Endometrium (tissue), 2 donors: ENCODE data around the gene FHL2.
"Not testable (repeated sequence)": the region's sequence is repeated elsewhere in the genome, so short reads cannot be mapped to it uniquely, and the experiment has no call there.

ENCODE experiments used
- FAIRE-seq: peaks from 2 replicates; lab custom pipeline; 2012; peaks lifted over from hg19 to GRCh38; lab: Jason Lieb, UNC
- donor health status: control.
- donor health status: control.

The FHL2 gene, protein sequence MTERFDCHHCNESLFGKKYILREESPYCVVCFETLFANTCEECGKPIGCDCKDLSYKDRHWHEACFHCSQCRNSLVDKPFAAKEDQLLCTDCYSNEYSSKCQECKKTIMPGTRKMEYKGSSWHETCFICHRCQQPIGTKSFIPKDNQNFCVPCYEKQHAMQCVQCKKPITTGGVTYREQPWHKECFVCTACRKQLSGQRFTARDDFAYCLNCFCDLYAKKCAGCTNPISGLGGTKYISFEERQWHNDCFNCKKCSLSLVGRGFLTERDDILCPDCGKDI

DNA sequence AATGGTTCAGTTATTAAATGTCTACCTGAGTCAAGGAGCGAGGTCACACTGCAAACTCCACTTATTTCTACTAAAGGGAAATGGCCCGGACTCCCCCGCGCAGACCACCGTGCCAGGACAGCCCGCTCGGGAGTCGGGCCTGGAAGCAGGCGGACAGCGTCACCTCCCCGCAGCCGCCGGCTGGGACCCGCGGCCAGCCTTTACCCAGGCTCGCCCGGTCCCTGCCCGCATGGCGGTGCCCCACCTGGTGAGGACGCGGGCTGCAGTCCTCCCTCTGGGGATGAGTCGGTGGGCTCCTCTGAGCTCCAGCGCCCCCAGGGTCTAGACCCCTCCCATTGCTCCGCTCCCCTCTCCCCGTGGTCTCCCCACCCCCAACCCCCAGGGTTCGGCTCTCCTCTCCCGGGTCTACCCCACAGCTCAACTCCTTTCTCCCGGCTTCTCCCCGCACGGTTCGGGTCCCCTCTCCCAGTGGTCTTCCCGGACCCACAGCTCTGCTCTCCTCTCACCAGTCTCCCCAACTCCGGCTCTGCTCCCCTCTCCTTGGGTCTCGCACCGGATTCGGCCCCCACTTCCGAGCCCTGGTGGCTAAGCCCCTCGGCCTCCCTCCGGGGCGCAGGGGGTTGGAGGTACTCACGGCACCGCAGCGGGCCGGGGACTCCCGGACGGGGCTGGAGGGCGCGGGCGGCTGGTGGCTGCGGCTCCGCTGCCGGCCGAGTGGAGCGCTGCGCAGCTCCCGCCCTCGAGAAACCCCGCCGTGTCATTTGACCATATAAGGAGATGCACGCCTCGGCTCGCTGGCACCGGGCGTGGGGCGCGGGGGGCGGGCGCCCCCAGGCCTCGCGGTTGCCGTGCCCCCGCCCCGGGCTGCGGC, at the start of gene FHL2:
FHL2 (minus strand) TSS at position 716 of the 871 bp plus-strand sequence. CDS start 12,535 bp downstream, outside the sequence.
- FAIRE-seq, result no peak

DNA sequence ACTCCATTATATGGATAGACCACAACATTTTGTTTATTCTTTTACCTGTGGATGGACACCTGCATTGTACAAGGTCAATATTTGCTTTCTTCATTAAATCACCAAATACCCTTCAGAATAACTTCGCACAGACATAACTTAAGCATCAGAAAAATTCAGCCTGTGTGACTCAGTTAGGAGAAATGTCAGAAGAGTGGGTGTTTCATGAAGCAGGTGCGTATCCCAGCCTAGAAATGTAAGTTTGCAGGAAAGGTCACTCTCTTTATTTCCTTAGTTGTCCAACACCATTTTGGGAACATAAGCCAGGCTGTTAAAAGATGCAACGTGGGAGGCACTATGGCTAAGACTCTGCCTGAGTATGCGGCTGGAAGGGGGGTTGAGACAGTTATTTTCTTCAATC, 48.6 kb upstream of the FHL2 start:
- FAIRE-seq, result no peak

DNA sequence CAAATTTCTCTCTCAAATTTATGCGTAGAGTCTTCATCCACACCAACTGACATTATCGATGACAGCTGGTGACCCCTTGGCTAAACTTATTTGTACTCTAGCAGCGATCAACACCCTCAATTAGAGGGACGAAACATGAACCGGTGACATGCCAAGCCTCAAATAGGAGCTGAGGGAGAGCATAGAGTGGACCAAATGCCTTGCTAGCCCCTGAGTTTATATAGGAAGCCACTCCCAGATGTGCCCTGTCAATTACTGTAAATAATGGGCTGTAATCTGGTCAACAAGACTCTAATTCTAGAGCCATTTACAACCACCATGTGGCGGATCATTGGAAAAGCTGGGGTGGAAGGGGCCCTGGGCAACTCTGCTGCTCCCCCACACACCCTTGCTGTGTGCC, 47.6 kb upstream of the FHL2 start:
- no peak for FAIRE-seq

DNA sequence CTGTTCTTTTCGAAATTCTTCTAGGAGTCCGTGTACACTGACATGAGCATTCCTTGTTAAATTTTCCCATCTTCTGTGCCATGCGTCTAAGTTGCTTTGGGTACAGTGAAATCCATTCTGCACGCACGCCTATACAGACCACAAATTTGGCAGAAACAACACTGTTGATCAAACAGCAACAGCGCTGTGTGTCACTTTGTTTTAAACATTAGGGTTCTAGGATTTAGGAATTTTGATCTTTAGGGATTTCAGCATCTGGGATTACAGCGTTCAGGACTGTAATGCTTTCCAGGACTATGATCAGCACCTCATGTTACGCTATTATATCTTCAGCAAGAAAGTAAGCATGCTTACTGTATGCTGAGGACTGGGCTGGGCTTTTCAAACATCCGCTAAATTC, 47.1 kb upstream of the FHL2 start:
- no peak for FAIRE-seq

DNA sequence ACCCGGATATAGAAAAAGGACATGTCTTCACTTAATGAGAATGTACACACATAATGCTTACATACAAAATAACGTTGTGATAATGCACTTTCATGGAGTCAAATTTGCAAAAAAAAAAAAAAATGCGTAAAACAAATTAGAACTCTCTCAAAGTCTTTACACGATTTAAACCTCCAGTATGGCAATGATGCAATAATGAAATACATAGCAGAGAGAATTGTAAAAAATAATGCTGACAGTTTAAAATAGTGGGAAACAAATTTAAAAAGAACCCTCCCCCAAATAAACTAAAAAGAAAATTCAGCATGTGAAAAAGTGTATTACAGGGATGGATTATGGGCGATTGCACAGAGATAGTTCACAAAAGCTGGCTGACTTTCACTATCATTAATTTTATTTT, 46.6 kb upstream of the FHL2 start:
- no peak for FAIRE-seq

DNA sequence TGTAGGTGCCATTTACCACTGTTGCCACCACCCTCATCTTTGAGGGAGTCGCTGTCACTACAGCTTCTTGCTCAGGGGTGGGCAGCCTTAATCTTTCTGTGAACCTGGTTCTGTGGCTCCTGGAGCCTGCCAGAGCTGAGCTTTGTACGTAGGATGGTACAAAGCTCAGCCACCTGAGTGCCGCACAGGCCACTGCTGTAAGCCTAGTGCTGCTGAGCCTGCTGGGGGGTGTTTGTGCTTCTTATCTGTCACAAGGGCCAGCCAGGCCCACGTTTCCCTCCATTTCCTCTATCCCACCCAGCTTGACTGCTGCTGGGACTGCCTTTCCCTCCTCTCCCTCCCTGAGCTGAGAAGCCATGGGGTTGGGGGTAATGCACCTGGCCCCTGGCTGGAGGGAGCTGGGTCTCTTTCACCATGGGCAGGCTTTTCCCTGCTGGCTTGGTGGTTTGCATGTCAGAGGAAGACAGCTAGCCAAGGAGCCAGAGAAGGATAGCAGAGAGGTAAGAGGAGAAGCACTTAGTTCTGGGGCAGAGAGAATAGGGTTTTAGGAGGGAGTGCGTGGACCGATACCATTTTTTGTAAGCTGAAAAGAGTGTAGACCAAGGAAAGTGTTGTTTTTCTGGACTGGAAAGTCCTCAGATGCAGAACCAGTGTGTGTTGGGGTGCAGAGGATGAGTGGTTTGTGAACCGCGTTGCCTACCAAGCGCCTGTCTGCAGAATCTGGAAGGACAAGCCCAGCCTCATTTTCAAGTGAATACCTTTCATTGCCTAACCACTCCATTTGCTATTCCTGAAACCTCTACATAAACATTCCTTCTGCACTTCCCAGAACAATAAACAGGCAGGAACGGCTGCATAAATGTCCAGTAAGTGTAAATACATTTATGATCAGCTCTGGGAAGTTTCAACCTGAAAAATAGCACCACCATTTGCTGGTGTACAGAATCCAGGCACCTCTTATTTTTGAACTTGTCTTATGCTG, 45.1 kb upstream of the FHL2 start:
- no peak for FAIRE-seq

DNA sequence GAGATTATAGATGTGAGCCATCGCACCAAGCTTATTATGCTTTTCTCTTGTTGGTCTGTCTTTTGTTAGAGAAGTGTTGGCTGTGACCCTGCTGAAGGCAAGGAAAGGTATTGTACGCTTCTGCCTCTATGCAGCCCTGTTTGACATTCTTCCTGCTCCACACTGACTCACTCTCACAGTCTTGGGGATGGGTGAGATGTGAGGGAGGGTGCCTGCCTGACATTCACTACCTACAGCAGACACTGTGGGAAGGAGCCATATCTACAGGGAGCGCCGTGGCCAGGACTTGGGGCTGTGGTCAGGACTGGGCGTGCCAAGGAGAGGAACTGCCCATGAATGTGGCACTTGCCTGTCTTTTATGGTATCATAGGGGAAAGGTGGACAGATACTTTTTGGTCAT, 43.9 kb upstream of the FHL2 start:
- no peak for FAIRE-seq

DNA sequence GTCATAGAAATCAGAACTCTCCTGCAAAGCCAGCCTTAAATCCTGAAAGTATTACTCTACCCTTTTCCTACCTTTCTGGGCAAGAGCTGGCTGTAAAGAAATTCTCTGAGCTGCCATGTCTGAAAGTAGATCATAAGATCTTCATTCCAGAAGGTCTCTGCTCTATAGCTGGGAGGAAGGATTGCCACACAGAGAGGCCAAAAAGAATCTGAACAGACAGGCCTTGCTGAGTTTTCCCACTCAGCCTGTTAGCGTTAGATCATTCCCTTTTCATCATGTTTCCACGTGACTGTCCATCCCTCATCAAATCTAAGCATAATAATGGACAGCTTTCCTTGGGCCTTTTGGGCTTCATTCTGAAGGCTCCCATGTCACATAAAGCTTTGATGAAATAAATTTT, 43.2 kb upstream of the FHL2 start:
- FAIRE-seq, result no peak

DNA sequence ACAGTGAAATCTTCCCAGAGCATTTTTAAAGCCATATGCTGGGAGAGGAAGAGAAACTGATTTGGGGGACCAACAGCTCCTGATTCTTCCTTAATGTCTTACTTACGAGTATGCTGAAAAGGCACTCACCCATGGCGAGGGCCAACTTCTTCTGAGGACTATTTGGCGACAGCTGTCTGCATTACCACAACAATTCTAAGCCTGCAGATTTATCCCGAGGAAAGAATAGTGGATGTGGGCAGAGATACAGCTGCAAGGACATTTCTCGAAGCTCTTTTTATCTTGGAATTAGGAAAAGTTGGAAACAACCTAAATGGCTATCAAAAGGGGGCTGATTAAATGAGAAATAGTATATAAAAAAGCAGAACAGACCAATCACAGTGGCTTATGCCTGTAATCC, 40.3 kb upstream of the FHL2 start:
- no peak for FAIRE-seq

DNA sequence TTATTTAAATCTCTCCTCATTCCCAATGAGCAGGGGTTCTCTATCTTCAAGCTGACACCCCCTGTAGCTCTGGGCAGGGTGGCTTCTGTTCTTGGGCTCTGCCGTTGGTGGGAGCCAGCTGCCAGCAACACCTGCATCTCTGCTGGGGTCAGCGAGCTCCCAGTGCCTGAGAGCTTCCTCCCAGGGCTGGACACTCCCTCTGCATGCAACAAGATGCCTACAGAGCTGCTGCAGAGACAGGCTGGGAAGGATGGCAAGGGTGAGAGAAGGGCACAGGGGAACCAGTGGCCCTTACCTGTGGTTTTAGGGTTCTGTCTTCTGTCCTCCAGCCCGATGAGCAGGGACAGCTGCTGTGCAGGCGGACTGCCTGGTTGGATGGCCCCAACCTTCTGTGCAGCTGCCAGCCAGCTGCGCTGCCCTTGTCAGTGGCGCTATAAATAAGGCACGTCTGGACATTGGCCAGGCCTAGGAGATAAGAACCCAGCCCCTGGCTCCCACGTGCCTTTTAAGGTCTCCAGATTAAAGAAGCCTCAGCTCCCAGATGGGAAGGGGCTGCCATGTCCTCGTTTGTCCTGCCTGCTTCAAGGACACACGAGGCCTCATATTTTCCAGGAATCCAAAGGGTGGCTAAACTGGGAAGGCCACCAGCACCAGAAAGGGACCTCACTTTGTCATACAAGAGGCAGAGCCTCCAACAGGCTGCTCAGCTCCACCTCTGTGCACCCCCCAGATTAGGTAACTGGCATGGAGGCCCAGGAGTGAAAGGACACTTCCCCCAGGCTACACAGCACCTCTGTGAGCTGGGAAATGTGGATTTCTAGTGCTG, 39.5 kb upstream of the FHL2 start:
- no peak for FAIRE-seq

DNA sequence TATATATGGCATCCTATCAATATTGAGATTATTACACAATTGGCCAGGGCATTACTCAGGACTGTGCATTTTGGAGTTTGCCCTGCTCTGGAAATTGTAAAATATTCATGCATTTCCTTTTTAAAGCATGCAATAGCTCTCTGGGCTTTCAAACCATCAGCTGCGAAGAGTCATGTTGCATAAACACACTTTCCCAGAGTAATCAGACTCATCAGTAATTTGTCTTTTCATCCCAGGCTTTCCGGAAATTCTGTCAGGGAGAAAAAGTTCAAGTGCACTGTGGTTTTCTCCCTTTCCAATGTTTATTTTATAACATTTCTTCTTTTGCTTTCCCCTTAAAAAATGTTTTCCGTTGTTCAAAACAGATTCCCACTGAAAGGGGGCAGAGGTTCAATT, 38.9 kb upstream of the FHL2 start:
- FAIRE-seq, result no peak

DNA sequence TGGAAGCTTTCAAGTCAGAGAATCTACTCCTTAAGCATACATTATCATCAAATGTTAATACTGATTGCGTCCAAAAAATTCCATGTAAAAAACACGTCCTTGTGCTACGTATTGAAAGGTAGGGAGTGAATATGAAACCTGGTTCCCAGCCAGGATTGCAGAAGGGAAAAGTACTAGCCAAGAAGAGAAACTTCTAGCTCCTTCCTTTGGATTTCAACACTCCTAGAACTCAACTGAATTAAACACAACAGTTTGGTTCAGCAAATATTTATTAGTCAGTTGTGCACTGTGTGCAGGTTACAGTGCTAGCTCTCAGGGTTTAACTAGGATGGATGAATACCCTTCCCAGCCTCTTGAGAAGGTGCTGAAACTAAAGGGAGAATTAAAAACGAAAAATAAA, 33.9 kb upstream of the FHL2 start:
- FAIRE-seq, result no peak

DNA sequence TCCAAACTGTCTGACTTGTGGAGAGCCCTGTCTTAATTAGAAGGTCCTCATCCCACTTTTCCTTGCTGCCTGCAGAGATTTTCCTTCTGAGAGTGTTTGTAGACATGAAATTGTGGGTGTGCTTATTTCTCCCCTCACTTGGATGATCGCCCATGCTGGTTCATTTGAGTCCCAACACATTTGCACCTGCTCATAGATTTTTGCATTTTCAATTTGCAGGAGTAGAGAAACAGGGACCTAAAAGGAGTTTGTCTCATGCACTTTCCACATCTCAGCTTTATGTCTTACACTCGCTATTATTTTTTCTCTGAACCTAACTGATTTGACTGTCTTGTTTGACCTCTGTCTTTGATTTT, 33.2 kb upstream of the FHL2 start:
- no peak for FAIRE-seq

DNA sequence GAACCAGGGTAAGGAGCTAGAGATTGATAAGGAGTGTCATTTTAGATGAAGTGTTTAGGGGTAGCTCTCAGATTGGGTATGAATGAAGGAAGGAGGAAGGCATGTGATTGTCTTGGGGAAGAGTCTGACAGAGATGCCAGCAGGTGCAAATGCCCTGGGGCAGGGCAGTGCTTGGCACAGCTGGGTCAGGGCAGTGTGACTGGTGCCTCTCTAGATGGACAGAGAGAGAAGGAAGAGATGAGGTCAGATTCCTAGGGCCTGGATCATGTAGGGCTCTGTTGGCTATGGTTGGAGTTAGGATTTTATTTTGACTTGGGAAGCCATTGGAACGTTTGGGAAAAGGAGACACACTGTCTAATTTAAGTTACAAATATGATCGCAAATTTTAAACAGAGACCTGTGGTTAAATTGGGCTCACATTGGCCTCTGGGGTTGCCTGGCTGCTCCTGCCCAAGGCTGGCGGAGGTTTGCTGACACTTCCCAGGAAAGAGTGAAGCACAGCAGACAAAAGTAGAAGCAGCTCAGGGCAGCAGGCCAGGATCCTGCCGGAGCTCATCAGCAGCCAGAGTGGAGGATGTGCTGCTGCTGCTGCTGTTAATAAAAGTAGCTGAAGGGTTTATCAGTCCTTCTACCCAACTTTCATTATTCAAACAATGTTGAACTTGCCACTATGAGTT, 32.7 kb upstream of the FHL2 start:
- FAIRE-seq, result no peak

DNA sequence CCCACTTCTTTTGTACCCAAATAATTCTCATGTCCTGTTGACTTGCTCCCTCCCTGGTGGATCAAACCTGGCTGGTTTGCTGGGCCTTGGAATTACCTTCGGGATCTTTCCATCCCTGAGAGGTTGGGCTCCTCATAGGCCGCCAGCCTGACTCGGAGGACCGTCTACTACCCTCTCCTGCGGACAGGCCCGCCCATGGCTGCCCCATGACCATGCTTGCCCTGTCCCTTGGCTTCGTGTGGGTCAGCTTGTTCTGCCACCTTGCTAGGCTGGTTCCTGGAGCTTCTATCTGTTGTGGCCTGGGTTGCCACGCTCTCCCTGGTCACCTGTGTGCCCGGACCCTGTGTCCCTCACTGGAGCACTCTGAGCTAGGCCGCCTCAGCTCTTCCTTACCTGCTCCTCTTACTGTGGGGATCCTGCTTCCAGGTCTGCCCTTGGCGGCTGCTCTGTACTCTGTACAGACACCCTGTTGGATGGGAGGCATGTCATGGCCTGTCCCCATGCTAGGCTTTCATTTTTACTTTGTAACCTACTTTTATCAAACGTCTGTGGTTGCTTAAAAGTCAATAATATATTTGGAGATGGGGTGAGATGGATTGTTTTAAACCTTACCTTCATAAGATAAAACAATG, 29.7 kb upstream of the FHL2 start:
- no peak for FAIRE-seq

DNA sequence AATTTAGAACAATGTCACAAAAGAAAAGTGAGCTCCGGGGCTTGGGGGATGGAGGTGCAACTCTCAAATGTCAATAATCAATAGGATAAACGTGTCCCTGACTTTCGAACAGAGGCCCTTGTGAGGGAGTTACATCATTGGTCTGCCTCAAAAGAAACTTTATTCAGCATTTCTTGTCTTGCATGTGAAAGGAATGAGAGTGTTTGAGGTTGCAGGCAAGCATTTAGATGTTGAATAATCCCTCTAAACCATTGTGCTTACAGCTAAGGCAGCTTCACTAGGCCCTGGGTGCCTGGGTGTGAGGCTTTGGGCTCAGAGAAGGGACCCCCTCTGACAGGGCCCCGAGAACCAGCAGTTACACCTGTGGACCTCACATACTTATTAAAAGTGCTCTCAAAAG, 28.6 kb upstream of the FHL2 start:
- FAIRE-seq, result no peak

DNA sequence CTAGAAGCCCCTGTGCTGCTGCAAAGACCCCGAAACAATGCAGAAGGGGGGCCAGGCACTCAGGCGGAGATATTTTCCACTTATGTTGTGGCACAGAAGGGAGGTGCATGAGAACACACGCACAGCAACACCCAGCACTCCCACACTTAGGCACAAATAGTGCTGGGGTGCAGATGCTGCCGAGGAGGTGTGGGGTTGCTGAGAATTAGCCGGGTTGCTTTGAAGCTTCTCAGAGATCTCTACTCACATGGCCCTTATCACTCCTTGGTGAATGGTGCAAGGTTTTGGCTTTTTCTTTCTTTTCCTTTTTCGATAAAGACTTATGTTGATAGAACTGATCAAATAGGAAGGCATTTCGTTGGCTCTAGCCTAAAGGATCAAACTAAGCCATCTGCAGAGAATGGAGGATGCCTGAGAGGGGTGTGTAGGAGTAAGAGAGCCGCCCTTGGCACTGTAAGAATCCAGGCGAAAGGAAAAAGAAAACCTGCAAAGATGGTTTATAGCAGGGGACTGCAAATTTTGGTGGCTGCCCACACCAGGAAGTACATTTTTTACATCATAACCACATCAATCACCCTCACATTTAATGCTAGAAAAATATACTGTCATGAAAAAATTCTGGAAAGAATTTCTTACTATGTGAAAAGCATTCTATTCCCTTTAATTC, 27.9 kb upstream of the FHL2 start:
- no peak for FAIRE-seq

DNA sequence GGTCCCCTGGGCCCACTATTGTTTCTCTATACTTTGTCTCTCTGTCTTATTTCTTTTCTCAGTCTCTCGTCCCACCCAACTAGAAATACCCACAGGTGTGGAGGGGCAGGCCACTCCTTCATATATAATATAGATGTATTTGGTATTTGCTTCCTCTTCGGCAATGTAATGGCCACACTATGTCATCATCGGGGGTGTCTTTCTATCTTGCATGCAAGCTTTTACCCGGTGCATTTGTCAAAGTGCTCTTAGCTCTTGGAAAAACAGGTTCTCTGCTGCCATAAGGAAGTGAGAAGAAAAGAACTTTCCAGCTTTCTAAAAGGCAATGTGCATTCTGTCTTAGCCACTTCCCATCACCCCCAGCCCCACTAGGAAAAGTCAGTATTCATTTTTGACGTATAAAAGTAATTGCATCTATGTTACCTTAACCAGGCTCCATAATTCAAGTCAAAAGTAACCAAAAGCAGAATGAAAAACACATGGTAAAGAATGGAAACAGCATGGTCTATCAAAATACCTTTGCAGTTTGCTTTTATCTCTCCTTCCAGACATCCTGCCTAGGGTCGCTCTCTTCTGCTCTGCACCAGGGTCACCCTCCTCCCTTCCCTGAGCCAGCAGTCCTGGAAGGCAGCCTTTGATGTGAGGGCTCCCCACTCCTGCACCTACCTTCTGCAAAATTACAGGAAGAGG, 27.2 kb upstream of the FHL2 start:
- FAIRE-seq, result no peak

DNA sequence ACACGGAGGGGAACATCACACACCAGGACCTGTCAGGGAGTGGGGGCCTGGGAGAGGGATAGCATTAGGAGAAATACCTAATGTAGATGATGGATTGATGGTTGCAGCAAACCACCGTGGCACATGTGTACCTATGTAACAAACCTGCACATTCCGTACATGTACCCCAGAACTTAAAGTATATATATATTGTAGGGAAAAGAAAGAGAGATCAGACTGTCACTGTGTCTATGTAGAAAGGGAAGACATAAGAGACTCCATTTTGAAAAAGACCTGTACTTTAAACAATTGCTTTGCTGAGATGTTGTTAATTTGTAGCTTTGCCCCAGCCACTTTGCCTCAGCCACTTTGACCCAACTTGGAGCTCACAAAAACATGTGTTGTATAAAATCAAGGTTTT, 26.0 kb upstream of the FHL2 start:
- not testable (repeated sequence) for FAIRE-seq
